NCI-H1105 (cell line): ENCODE measurements around the gene MTOR.
"Not testable (repeated sequence)": the region's sequence is repeated elsewhere in the genome, so short reads cannot be mapped to it uniquely, and the experiment has no call there.

Experiments
- DNase-seq: peaks from one replicate; lab custom pipeline; 2025; lab: John Stamatoyannopoulos, UW

The MTOR gene

DNA sequence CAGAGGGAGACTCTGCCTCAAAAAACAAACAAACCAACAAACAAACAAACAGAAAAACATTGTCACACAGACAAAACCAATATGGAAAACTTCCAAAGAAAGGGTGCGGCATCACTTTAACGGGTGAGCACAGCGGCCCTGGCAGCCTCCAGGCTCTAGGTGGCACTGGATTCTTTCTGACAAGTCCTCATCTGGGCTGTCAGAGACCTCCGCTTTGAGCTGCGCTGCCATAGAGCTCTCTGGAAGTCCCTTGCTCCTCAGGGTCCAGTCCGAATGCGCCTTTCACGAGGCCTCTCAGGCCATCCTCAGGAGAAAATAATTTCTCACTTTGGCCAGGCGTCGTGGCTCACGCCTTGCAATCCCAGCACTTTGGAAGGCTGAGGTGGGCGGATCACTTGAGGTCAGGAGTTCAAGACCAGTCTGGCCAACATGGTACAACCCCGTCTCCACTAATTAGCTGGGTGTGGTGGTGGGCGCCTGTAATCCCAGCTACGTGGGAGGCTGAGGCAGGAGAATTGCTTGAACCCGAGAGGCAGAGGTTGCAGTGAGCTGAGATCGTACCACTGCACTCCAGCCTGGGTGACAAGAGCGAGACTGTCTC lies 198.3 kb downstream of the MTOR start:
- not testable (repeated sequence) for DNase-seq

DNA sequence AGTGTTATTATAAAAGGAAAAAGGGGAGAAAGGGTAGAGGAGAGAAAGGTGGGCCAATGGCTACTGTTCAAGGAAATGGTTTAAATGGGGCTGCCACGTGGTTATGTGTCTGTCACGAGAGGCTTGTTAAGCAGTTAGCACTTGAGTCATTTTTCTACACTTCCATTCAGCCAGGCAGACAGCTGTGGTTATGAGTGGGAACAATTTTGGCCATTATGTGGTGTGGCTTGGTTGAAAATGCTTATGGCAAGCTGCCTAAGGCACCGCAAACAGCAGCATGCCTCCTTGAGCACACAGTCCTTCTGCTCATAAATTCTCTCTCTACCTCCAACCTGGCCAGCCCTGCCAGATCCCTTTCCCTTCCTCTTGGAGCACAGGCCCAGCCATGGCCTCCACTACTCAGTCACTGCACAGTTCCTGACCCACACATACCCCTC lies 199.4 kb downstream of the MTOR start:
- peak; percentile 44 for DNase-seq

DNA sequence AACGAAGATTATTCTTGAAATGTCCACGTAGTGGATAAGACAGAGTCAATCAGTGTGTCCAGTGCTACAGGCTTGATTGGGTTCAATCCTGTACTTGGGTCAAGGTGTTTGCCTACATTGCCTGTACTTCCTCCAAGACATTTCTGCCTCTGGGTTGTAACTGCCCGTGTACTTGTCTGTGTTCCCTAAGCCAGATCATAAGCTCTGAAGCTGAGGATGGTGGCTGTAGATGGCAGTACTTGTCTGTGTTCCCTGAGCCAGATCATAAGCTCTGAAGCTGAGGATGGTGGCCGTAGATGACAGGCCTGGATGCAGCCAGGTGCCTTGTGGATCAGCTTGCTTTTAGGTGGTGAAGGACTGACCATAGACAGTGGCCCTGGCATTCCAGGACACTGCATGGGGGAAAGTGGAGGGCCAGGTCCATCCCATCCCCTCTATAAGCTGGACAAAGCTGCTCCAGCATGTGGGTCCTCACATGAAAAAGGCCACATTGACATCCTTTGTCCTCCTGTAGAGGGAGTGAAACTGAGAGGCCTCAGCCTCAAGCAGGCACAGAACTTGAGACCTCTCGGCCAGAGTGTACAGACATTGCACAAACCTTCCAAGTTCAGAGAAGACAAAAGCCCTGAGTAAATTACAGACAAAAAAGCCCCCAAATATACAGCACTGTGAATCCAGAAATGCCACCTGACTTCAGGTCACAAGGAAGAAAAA lies 200.5 kb downstream of the MTOR start:
- DNase-seq = no peak

DNA sequence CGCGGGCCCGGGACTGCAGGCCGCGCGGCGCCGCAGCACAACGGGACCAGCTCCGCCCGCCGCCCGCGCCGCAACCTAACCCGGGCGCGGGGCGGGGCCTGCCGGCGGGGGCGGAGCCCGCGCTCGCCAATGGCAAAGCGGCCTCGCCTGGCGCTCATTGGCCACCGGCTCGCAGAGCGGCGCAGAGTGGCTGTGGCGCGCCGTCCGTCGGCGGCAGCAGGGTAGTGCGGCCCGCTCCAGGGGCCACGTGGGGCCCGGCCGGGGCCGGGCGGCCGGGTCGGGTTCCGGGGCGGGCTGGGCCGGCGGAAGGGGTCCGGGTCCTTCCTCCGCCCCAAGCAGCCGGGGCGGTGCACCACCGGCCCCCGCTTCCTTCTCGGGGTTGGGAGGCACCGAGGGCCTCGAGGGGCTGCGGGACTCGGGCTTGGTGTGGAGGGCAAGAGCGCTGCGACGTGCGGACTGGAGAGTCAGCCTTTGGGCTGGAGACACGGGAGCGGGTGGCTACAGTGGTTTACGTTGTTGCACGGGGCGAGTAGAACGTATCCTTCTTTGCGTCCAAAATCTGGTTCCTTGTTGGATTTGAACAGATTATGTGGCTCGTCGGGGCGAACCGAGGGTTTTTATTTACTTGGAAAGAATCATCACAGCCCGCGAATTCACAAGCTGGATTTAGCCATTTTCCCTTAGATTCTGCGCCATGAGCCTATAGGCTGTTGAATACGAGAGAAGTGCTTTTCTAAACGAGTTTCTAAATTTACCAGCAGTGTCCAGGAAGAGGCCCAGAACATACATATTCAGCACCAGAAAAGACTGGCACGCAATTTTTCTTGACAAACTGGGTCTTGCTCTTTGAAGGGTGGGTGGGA lies 202.2 kb downstream of the MTOR start, which contains the start of gene SRM:
Gene SRM (minus strand): TSS at position 51 of the 863 bp plus-strand sequence. CDS start 75 bp downstream, outside the sequence.
- peak; percentile 81 for DNase-seq

DNA sequence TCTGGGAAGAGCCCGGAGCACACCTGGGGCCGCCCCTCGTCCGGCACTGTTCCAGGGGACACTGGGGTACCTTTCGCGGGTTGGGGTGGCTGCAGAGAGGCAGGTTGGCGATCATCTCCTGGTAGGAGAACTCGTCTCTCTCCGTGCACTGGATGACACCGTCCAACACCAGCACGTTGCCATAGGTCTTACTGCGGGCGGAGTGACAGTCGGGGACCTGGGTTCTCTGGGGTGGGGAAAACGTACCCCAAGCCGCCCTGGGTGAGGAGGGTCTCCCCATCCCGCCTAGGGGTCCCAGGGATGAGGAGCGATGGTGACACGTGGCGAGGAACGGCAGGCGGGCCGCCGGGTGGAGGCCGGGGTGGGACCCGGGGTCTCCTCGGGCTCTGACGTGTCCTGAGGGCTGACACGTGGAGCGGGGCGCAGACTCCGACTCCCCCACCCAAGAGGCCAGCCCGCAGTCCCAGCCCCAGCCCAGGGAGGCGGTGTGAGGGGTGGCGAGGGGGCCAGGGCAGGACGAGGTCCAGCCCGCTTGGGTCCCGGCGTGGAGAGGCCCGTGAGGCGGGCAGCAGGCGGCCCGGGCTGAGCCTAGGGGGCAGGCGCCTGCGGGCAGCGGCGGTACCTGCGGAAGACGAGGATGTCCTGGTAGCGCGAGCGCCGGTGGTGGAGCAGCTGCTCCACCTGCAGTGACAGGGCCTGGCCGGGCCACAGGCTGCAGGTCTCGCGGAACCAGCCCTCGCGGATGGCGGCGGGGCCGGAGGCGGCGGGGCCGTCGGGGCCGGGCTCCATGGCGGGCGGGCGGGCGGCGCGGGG lies 203.0 kb downstream of the MTOR start:
- peak; percentile 50 for DNase-seq

DNA sequence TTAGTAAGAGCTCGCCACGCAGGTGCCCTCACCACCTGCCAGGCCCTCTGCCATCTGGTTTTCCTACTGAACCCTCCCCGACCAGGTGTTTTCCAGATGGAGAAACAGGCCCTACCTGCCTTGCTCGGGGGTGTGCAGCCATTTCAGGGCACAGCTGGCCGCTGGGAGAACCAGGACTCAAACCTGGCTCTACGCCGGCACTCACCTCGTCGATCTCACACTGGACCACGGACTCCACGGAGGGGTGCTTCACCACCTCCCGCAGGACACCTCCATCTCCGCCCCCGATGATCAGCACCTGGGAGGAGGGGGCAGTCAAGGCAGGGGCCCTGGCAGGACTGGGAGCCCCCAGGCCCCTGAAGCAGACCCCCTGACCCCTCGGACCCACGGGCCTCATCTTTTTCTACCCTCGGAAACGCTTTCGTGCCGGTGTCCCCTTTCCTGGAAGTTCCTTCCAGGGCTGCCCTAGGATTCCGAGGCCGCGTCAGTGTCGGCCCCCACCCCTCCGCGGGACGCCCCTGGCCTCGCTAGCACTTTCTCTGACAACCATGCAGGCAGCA lies 203.7 kb downstream of the MTOR start:
- DNase-seq = peak; percentile 91

DNA sequence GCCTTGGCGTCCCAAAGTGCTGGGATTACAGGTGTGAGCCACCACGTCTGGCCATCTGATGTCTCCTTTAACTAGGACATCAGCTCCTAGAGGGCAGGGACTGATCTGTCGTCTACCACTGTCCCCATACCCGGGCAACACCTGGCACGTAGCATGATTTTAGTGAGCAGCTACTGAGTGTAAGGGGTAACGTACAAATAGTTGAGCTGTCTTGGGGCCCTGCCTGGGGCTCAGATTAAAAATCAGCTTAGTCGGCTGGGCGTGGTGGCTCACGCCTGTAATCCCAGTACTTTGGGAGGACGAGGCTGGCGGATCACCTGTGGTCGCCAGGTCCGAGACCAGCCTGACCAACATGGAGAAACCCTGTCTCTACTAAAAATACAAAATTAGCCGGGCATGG lies 204.3 kb downstream of the MTOR start:
- DNase-seq = no peak

DNA sequence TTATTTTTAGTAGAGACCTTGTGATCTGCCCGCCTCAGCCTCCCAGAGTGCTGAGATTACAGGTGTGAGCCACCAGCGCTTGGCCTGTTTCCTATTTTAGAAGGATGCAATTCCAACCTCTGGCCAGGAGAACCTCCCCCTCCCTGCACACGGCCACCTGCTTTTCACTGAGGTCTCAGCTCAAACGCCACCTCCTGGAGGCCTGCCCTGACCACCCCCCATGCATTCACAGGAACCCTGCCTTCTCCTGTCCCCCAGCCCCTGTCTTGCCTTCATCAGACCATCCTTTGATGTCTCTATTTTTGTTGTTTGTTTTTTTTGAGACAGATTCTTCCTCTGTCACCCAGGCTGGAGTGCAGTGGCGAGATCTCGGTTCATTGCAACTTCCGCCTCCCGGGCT lies 204.9 kb downstream of the MTOR start:
- DNase-seq = no peak
